Endothelial cell (in vitro differentiated cells): ENCODE results near the gene EHBP1. TPM values are rescaled to one million over a fixed set of nuclear protein-coding genes. Genes with fewer than 3 reads are reported as not detected.

Experiments used
- DNase-seq: peaks from one replicate; pipeline ENCODE4 v3.0.0; 2021; ENCODE audit warnings: low spot score
- H3K27ac Mint-ChIP-seq: one replicate; pipeline ENCODE4 v1.8.0; 2021; ENCODE audit warnings: mixed read lengths, inconsistent platforms; ENCODE audit not compliant: unreplicated experiment
- H3K27me3 Mint-ChIP-seq: one replicate; pipeline ENCODE4 v1.8.0; 2021; ENCODE audit warnings: mild to moderate bottlenecking, moderate library complexity, mixed read lengths, inconsistent platforms; ENCODE audit not compliant: unreplicated experiment
- H3K36me3 Mint-ChIP-seq: one replicate; pipeline ENCODE4 v1.8.0; 2021; ENCODE audit warnings: mild to moderate bottlenecking, low read depth, mixed read lengths, inconsistent platforms; ENCODE audit not compliant: unreplicated experiment
- H3K4me1 Mint-ChIP-seq: one replicate; pipeline ENCODE4 v1.8.0; 2021; ENCODE audit warnings: mild to moderate bottlenecking, mixed read lengths, inconsistent platforms; ENCODE audit not compliant: unreplicated experiment
- H3K4me3 Mint-ChIP-seq: one replicate; pipeline ENCODE4 v1.8.0; 2021; ENCODE audit warnings: mild to moderate bottlenecking, mixed read lengths, inconsistent platforms; ENCODE audit not compliant: unreplicated experiment
- H3K9me3 Mint-ChIP-seq: one replicate; pipeline ENCODE4 v1.8.0; 2021; ENCODE audit warnings: mixed read lengths, inconsistent platforms; ENCODE audit not compliant: unreplicated experiment
- total RNA-seq: library from RNA; stranded (reverse); fragmentation: NEBNext Ultra II Directional; extraction: Animal tissue kit (Norgen Biotek cat#: 25700); gene quantifications from one replicate; pipeline ENCODE4 v1.2.1, GENCODE V29; 2021; ENCODE audit not compliant: unreplicated experiment
- TF ChIP-seq, protein P1 (sequence below): fragments of 200-600 bp; sonication (generic); IDR thresholded peaks from one replicate; pipeline ENCODE4 v1.5.0; 2021; ENCODE audit warnings: antibody characterized with exemption; ENCODE audit not compliant: unreplicated experiment

Gene EHBP1
- total RNA-seq, 1 donor from 2014 or later = 54.4 TPM

DNA sequence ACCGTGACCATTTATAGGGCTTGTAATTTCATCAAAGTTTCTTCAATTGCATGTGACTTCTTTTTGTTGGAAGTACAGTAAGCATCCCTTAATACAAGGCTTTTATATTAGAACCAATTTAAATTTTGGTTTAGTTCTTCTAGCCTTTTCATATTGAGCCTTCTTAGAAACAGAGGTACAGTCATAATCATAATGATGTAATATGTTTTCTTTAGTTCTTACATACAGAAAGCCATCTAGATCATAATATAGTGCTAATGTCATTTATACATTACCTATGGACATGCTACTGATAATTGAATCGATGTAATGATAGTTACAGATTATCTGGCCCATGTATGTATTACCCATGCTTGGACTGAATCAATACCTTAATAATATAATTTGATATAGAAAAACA is 235.2 kb downstream of the EHBP1 start:
- TF ChIP-seq, protein P1, sequence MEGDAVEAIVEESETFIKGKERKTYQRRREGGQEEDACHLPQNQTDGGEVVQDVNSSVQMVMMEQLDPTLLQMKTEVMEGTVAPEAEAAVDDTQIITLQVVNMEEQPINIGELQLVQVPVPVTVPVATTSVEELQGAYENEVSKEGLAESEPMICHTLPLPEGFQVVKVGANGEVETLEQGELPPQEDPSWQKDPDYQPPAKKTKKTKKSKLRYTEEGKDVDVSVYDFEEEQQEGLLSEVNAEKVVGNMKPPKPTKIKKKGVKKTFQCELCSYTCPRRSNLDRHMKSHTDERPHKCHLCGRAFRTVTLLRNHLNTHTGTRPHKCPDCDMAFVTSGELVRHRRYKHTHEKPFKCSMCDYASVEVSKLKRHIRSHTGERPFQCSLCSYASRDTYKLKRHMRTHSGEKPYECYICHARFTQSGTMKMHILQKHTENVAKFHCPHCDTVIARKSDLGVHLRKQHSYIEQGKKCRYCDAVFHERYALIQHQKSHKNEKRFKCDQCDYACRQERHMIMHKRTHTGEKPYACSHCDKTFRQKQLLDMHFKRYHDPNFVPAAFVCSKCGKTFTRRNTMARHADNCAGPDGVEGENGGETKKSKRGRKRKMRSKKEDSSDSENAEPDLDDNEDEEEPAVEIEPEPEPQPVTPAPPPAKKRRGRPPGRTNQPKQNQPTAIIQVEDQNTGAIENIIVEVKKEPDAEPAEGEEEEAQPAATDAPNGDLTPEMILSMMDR = no peak
- Mint-ChIP-seq H3K4me1 (no peaks in the 10 kb centered on the region), H3K36me3 (no peaks in the 10 kb centered on the region), H3K27me3 (no peaks in the 10 kb centered on the region), H3K9me3 (no peaks in the 10 kb centered on the region), H3K27ac (no peak overlapping the region), H3K4me3 (no peak overlapping the region)
- no peak for DNase-seq

DNA sequence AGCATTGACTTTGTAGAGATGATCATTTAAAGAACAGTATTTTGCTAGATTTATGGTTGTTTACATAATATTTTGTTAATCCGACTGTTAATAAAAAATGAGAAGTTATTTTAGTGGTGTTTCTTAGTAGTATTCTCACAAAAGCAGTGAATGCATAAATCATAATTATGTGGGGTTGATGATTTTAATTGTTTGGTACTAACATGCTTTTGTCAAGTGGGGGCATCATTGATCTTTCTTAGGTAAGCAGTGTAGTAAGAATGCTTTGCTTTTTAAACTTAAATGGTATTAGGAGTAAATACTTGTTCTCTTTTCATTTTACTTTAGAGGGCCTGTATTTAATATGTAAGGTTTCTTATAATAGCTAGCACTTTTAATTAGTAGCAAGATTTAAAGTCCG is 235.9 kb downstream of the EHBP1 start:
- Mint-ChIP-seq H3K36me3 (no peaks in the 10 kb centered on the region), H3K9me3 (no peaks in the 10 kb centered on the region), H3K4me3 (no peak overlapping the region), H3K27ac (no peak overlapping the region), H3K4me1 (no peaks in the 10 kb centered on the region), H3K27me3 (no peaks in the 10 kb centered on the region)
- DNase-seq = no peak
- TF ChIP-seq, protein P1 = no peak

DNA sequence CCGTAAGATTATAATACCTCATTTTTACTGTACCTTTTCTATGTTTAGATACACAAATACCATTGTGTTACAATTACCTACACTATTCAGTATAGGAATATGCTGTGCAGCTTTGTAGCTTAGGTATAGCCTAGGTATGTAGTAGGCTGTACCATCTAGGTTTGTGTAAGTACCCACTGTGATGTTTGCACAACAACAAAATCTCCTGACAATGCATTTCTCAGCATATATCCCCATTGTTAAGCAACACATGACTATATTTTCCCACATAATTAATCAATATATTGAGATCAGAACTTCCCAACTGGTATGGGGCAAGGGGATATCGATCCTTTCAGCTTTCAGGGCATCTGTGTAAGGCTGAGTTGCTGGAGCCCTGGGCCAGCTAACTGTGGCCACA is 238.8 kb downstream of the EHBP1 start:
- no peaks in the 10 kb centered on the region for H3K27me3 Mint-ChIP-seq
- H3K27ac Mint-ChIP-seq = no peak overlapping the region
- no peaks in the 10 kb centered on the region for H3K9me3 Mint-ChIP-seq
- TF ChIP-seq, protein P1 = no peak
- no peaks in the 10 kb centered on the region for H3K36me3 Mint-ChIP-seq
- DNase-seq = no peak
- no peak overlapping the region for H3K4me3 Mint-ChIP-seq
- H3K4me1 Mint-ChIP-seq = no peaks in the 10 kb centered on the region

DNA sequence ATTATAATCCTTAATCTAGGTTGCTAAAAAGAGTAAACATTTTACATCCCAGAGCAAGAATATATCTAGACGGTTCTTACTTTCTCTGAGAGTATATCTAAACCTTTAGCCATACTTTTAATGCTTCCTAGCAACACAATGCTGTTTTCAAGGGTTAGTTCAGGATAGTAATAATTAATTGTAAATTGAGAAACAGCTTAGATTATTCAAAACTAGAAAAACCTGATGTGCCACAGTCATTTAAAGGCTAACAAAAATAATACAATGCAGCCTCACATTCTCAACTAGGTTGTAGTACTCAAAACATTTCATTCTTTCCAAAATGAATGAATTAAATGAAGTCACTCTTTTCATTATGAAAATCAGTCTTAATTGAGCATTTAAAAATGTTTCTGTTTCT is 241.9 kb downstream of the EHBP1 start:
- Mint-ChIP-seq H3K27ac (no peak overlapping the region), H3K4me1 (no peaks in the 10 kb centered on the region), H3K4me3 (no peak overlapping the region), H3K36me3 (no peaks in the 10 kb centered on the region), H3K27me3 (no peaks in the 10 kb centered on the region), H3K9me3 (no peaks in the 10 kb centered on the region)
- DNase-seq = no peak
- TF ChIP-seq, protein P1 = no peak

DNA sequence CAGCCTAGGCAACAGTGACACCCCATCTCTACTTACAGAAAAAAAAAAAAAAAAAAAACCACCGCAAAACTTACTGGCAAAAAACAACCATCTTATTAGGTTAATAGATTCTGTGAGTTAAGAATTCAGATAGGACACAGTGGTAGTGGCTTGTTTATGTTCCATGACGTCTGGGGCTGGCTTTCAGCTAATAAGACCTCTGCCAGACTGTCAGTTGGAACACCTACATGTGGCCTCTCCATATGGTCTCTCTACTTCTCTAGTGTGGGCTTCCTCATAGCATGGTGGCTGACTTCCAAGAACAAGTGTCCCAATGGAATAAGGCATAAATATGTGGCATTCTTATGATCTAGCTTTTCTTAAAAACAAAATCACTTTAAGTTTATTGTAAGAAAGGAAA is 251.1 kb downstream of the EHBP1 start:
- TF ChIP-seq, protein P1 = no peak
- H3K4me3 Mint-ChIP-seq = no peak overlapping the region
- H3K9me3 Mint-ChIP-seq = no peaks in the 10 kb centered on the region
- H3K27ac Mint-ChIP-seq = no peak overlapping the region
- H3K4me1 Mint-ChIP-seq = peaks cover 8% of the 10 kb centered on the region
- H3K27me3 Mint-ChIP-seq = no peaks in the 10 kb centered on the region
- H3K36me3 Mint-ChIP-seq = peaks cover 4% of the 10 kb centered on the region
- DNase-seq = no peak
